GM19463 (cell line): ENCODE measurements around the gene CTIF.
"Not testable (repeated sequence)": the region's sequence is repeated elsewhere in the genome, so short reads cannot be mapped to it uniquely, and the experiment has no call there.

ENCODE experiments used
- ATAC-seq: cut with Tn5 transposase; IDR thresholded peaks from one replicate; pipeline ENCODE4 v1.9.1; 2021; ENCODE audit warnings: mild to moderate bottlenecking, moderate library complexity; ENCODE audit not compliant: unreplicated experiment

CTIF gene

DNA sequence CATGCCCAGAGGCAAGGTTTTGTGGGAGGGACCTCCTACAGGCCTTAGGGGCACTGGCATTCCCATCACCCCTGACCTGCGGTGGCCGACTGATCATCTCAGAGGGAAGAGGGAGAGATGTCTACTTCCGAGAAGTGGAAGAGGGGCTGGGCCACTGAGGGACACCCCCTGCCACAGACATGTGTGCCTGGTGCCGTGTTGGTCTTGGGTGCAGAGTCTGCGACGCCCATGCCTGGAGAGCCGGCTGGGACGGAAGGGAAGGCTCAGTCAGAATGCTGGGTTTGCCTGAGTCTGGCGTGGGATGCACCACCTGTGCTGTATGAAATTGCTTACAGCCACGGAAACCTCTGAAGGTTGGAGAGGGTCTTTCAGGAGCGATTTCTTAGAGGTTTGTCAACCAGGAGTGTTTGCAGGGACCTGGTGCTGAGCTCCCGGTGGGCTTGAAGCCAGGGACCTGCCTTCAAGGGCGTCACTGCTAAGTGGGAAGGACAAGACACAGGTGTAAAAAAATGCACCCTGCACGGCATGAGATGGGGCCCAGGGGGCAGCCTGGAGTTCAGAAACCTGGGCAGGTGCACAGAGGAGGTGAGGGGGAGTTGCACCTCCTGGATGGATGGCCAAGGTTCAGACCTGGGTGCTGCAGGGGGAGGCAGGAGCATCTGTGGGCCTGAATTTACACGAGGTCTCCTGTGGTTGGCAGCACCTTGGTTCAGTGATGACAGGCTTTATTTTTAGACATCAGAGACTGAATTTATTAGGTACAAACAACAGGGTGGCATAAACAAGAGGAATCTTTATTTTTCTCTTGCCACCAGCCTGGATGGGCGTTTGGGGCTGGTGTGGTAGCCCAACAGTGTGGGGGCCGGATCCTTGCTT, 100.3 kb downstream of the CTIF start:
- no peak for ATAC-seq

DNA sequence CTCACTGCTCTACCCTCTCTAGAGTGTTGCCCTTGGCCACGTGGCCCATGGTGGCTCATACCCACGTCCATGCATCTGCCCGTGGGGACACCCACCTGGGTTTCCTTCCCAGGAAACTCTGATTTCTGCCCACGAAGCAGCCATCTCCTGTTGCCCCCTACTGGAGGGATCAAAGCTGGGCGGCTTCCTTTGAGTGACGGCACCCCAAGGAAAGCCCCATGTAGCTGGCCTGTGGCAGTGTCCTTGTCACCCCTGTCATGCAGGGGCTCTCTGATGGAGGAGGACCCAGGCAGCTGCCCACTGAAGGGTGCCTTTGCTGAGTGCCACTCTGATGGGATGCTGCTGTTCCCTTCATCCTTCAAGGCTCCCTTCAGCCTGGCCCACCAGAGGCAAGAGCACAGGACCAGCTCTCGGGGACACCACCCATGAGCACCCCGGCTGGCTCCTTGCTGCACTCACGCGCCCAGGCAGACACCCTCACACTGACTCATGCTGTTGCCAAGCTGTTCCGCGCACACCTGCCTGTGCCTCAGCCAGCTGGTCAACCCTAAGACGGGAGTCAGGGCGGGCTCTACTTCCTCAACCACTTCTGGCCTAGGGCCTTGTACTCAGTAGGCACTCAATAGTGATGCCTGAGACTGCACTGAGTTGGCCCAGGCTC, 101.1 kb downstream of the CTIF start:
- ATAC-seq, result no peak

DNA sequence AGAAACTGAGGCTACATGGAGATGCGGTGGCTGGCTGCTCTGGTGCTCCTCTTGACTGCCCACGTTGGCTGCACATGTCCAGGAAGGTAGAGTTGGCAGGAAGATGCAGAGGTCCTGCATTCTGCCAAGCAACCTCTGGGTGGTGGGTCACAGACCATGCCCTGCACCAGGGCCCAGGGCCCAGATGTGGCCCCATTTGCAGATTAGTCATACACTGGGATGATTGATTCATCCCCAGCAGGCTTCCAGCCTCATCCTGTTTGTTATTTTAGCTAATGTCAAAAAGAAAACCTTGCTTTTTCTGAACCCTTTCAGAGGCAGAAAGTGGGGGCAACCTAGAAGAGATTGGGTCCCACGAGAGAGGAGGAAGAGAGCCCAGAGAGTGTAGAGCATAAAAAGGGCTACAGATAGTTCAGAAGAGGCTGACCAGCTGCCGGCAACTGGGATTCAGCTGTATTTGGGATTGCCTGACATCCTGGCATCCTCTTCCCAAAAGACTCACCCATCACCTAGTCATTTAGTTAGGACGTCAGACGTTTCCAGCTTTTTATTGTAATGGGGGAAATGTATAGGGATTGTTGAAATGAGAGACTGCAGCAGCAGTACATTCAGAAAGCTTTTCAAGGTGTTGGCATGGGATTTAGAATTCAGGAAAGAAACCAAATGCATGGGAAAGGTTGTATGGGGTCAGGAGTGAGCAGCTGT, 101.9 kb downstream of the CTIF start:
- no peak for ATAC-seq

DNA sequence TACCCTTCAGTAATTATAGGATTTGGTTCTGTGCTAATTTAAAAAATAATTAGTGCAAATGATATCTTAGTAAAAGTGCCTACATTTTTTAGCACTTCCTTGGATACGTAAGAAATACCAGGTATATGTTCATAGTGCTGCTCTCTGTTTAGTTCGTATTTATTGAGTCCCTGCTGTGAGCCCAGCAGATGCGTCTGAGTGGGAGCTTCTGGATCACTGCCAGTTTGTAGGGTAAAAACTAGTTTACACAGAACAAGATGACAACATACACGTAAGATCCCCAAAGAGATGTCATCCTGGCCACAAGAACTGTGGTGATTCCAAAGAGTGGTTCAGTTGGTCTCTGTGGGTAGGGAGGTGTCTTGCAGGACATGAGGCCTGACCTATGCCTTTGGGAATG, 103.2 kb downstream of the CTIF start:
- ATAC-seq, result no peak

DNA sequence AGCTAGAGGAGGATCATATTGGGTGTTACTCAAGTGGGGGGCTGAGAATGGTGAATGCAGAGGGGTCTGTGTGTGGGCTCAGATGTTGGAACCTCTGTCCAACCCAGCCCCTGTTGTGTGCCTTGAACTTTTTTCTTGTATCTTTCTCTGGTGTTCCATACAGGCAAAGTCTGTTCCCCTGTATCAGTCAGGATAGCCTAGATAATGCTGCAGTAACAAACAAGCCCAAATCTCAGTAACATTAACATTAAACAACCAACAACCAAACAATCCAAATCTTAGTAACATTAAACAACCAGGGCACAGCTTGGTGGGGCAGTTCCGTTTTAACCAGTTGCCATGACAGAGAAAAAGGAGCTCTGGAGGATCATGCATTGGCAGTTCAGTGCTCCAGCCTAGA, 103.7 kb downstream of the CTIF start:
- ATAC-seq, result no peak

DNA sequence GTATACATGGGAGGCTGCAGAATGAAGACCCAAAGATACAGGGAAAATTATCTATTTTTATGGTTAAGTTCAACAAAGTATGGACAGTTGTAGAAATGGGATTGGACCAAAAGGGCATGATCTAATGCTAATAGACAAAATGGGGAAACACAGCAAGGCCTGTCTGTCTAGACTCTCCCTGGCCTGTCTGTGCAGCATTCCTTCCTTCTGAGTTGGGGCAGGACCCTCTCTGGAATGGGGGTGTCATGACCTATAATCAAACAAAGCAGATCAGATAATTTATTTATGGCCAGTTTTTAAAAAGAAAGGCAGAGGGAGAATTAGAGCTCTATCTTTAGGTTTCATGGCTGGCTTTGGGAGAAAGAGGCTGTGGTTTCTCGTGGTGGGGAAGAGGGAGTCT, 104.4 kb downstream of the CTIF start:
- no peak for ATAC-seq

DNA sequence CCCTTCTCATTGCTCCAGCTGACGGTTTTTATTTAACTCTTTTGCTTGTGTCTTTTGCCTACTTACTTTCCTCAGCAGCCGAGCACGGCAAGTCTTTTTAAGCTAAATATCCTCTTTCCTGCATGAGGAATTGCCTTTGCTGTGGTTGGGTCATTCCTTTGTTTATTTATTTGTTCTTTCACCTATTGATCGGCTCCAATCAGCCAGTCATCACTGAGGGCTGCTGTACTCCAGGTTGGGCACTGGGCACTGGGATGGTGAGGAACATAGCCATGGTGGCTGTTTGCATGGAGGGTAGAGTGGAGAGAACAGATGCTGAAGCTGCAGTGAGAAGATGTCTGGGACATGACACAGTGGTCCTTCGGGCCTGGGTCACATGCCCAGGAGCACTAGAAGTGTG, 105.2 kb downstream of the CTIF start:
- no peak for ATAC-seq

DNA sequence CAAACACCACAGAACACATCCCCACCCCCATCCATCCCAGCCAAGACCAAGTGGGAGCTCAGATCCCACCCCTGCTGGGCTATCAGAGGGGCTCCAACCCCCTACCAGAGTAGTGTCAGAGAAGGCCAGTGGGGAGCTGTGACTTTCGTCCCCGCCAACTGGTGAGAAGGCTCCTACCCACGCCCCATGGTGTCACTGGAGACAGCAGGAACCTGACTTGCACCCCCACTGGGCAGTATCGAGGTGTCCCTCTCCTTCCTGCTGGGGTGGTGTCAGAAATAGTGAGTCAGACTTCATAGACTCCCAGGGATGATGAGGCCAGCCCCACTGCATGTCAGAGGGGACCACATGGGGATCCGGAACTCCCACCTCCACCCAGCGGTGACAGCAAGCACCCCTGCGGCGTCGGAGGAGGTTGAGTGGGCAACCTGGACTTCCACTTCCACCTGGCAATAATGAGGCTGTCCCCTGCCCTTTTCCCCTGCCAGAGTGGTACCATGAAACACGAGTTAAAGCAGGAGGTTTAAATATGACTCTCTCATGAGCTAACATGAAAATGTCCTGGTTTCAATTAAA, 106.7 kb downstream of the CTIF start:
- ATAC-seq, result no peak

DNA sequence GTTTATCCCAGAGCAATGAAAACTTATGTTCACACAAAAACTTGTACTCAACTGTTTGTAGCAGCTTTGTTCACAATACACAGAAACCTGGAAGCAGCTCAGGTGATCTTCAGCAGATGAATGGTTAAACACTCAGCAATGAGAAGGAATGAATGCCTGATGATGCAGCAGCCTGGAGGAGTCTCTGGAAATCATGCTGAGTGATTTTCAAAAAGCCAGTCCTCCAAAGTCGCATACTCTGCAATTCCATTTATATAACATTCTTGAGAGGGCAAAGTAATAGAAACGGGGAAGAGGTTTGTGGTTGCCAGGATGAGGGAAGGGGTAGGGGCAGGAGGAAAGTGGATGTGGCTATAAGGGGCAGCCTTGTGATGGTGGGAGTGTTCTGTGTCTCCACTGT, 108.1 kb downstream of the CTIF start:
- no peak for ATAC-seq

DNA sequence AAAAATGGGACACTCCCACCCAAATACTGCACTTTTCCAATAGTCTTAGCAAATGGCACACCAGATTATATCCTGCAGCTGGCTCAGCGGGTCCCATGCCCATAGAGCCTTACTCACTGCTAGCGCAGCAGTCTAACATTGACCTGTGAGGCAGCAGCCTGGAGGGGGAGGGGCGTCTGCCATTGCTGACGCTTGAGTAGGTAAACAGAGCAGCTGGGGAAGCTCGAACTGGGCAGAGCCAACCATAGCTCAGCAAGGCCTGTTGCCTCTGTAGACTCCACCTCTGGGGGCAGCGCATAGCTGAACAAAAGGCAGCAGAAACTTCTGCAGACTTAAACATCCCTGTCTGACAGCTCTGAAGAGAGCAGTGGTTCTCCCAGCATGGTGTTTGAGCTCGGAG, 110.4 kb downstream of the CTIF start:
- ATAC-seq, result no peak

DNA sequence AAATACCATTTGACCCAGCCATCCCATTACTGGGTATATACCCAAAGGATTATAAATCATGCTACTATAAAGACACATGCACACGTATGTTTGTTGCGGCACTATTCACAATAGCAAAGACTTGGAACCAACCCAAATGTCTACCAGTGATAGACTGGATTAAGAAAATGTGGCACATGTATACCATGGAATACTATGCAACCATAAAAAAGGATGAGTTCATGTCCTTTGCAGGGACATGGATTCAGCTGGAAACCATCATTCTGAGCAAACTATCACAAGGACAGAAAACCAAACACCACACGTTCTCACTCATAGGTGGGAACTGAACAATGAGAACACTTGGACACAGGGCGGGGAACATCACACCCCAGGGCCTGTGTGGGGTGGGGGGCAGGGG, 115.8 kb downstream of the CTIF start:
- ATAC-seq, result not testable (repeated sequence)

DNA sequence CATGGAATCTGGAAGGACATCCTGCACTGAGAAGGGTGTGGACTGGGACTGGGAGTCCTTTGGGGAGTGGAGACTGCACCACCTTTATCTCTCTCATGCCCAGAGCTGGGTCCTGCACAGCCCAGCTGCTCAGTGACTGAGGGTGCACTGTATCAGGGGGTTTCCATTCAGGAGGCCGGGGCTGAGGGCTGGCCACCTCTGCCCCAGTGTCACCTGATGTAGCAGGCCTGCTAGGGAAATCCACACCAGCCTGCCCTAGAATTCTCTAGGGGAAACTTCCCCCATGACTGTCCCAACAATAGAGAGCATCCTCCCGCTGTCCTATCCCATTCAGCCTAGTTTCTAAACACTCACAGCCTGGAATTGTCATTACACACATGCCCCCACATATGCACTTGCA, 116.7 kb downstream of the CTIF start:
- ATAC-seq, result no peak

DNA sequence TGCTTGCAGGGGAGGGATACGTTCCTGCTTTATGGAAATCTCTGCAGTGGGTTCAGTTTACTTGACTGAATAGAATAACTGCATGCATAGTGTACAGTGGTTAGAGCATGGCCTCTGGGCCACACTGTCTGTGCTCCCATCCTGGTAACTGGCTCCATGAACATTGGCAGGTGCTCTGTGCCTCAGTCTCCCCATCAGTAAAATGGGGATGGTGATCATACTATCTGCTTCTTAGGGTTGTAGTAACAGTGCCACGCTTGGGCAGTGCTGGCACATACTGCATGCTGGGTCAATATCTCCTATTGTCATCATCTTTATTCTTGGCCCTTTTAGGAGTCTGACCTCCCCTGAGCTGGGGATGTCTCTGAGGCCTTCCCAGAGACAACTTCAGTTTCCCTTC, 117.3 kb downstream of the CTIF start:
- no peak for ATAC-seq

DNA sequence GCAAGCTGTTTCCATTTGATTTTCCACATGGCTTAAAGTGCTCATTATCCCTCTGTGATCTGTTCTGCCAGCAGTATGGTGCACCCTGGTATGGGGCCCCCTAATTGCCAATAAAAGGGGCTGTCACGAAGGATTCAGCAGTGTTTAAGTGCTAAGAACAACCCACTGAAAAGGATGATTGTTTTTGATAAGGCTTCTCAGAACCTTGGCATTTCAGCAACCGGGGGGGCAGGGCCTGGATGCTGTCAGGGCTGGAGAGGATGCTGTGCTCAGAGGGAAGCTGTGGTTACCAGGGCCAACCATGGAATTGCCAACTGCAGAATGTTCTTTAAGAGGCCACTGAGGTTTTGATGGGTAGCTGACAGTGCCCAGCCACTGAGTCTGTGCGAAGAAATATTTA, 117.8 kb downstream of the CTIF start:
- ATAC-seq, result no peak

DNA sequence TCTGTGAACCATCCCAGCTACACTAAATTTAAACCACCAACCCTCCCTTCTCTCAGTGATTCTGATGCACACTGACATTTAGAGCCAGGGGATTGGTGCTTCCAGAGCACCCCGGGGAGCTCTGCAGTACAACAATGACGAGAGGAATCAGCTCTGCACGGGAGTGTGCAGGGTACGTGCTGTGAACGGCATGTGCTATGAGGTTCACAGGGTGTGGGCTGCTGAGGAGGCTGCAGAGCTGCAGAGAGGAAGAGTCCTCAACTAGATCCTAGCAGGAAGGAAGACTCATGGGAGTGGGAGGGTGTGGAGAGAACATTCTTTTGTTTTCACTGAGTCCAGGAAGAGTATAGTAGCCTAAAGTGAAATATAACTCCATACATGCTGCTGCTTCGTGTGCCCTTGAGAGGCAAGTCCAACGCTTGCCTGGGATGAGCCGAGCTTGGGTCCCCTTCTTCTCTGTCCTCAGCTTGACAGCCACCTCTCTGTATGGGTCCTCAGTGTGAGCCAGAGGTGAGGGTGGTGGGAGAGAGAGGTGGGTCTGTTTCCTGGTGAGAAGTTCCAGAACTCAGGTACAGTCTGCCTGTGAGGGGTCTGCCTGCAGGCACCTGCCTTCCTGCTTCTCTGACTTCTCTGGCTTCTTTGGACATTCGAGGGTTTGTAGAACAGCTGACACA, 118.8 kb downstream of the CTIF start:
- ATAC-seq, result no peak

DNA sequence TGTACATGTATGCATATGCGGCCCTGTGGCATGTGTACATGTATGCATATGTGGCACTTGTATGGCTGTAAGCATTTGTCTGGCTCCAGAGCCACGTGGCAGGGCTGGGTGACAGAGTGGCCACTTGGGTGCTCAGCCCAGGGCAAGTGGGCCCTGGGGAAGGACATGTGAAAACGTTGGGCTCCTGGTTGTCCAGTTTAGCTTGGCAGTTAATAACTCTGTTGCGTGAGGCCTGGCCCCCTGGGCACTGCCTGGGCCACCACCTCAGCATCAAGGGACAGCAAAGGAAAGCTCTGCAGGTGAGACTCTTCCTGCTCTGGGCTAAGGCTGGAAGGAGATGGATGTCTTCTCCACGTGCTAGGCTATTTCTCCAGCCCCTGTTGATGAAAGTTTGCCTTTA, 119.9 kb downstream of the CTIF start:
- no peak for ATAC-seq

DNA sequence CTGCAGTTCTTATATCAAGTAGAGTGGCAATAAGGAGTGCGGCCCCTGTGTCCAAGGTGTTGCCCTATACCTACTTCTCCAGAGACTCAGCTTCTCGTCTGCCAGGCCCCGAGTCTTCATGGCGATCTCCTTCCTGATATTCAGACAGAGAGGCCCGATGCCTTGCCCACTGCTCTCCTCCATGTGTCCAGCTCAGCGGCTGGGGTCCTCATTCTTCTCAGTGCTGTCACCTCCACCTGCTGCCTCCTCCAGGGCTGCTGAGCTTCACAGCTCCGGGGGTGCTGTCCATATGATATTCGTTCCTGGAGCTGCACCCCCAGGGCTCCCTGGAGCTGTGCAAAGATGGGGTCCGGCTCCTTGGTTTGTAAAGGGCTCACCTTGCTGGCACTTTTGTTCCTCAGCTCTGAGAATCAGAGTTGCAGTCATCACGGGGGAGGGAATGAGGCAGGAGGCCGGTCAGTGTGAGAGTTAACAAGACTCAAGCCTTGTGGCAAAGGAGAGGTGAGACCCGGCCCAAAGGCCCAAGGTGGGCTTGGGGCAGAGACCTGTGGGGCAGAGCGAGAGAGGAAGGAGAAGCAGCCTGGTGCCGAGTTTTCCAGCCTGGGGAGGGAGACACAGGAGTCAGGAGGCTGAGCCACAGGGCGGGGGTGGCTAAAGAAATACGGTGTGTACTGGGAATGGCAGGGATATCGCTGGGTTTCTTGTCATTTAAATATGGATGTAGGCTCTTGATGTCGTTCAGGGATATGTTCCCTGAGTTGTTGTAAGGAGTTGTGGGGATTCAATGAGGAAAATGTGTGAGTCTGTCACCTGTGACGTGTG, 120.6 kb downstream of the CTIF start:
- no peak for ATAC-seq

DNA sequence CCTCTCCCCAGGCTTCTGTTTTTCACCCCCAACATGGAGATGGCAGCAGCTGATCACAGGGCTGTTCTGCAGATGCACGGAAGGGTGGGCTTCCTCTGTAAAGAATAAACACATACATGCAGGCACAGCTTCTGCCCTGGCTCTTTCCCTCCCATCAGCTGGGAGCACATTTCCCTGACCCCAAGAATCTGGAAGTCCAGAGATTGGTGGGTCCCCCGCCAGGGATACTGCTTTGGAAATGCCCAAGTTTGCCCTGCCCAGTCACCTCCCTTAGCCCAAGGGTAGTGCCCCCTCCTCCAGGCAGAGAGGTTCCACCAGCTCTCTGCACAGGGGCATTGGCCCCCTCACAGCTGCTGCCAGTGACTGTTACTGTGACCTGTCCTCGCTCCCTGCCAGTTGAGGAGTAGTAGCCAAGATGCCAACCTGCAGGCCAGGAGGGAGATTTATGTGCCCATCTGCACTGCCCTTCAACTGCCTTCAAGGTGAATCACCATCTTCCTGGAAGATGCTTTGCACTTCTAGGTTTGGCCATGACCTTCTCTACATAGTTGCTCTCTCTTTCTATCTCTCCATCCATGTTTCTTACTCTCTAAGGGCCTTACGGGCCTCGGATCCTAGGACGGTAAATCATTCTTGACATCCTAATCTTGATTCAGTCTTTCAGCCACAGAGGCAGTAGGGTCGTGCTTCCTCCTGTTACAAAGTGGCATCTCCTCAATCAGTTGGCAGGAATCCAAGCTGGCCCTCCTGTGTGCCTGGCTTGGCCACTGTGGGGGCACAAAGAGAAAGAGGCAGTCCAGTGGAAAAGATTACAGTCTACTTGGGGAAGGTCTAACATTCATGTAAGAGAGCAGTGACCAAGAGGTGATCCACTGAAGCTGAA, 121.8 kb downstream of the CTIF start:
- ATAC-seq, result no peak

DNA sequence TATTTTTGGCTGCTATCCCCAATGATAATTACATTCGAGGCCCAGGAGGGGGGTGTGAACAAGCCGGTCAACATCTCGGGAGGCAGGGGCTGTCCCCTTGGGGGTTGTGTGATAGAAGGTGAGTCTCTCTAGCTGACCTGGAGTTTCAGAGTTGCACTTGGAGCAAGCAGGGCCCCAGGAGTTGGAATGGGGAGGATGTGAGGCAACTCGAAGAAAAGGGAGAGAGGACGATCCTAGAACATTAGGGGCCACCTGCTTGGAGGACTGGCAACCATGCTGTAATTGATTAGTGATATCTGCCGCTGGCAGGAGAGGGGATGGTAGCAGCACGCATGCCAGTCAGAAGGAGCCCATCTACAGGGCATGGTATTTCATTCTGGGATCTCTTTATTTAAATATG, 122.6 kb downstream of the CTIF start:
- ATAC-seq, result no peak
